Naive thymus-derived CD4-positive, alpha-beta T cell (primary cell): Measurements from ENCODE around the gene CCDC33. TPM values are rescaled to one million over a fixed set of nuclear protein-coding genes. Genes with fewer than 3 reads are reported as not detected.

Source experiments
- ATAC-seq: fragments of 150-1000 bp; cut with Tn5 transposase; 2 replicates; pipeline ENCODE4 v1.10.0; 2021; ENCODE audit warnings: mild to moderate bottlenecking, moderate library complexity
- CTCF ChIA-PET: fragments of 350-600 bp; sonication (Branson Sonifier 250); formaldehyde crosslinking; loops from one replicate; lab custom pipeline; 2021; ENCODE audit warnings: antibody characterized with exemption; lab: Charles Lee
- POLR2A ChIA-PET: fragments of 350-600 bp; sonication (Branson Sonifier 250); formaldehyde crosslinking; loops from one replicate; lab custom pipeline; 2021; ENCODE audit warnings: antibody characterized with exemption, inconsistent platforms; lab: Charles Lee
- DNase-seq, 9 donors: peaks; one replicate each; pipeline versions ENCODE4 v3.0.0 to v3.0.0-alpha.2; 2020 to 2022; ENCODE audit warnings: mixed read lengths in 1 of 9
- H3K27ac ChIP-seq: one replicate; pipeline ENCODE4 v1.7.0; 2013; ENCODE audit warnings: mild to moderate bottlenecking, low read depth, low read length, moderate library complexity
- H3K27me3 ChIP-seq, 2 donors: one replicate each; pipeline ENCODE4 v1.7.0; 2013; ENCODE audit warnings: low read length in 2 of 2, mild to moderate bottlenecking in 2 of 2, moderate library complexity in 2 of 2; ENCODE audit not compliant: control insufficient read depth in 2 of 2, insufficient read depth in 2 of 2
- H3K36me3 ChIP-seq, 3 experiments: 1 replicate in 2 of 3; 2 replicates in 1 of 3; pipeline ENCODE4 v1.7.0; 2013; ENCODE audit warnings: low read length in 3 of 3, mild to moderate bottlenecking in 3 of 3, moderate library complexity in 1 of 3; ENCODE audit not compliant: insufficient read depth in 3 of 3, control insufficient read depth in 2 of 3
- H3K4me1 ChIP-seq, 2 donors: one replicate each; pipeline ENCODE4 v1.7.0; 2013; ENCODE audit warnings: low read length in 2 of 2, mild to moderate bottlenecking in 2 of 2, moderate library complexity in 1 of 2; ENCODE audit not compliant: control insufficient read depth in 2 of 2, insufficient read depth in 2 of 2
- H3K4me3 ChIP-seq: 2 replicates; pipeline ENCODE4 v1.7.0; 2013; ENCODE audit warnings: mild to moderate bottlenecking, low read length
- H3K9me3 ChIP-seq, 3 experiments: 1 replicate in 2 of 3; 2 replicates in 1 of 3; pipeline ENCODE4 v1.7.0; 2013; ENCODE audit warnings: low read length in 3 of 3; ENCODE audit not compliant: control insufficient read depth in 2 of 3
- H3K27ac Mint-ChIP-seq, 9 donors: one replicate each; pipeline ENCODE4 v1.8.0; 2020 to 2022; ENCODE audit warnings: mixed read lengths in 9 of 9, mild to moderate bottlenecking in 8 of 9, moderate library complexity in 5 of 9, inconsistent platforms in 2 of 9
- H3K27me3 Mint-ChIP-seq, 5 donors: one replicate each; pipeline ENCODE4 v1.8.0; 2021 to 2022; ENCODE audit warnings: mixed read lengths in 5 of 5, mild to moderate bottlenecking in 1 of 5
- H3K36me3 Mint-ChIP-seq, 5 donors: one replicate each; pipeline ENCODE4 v1.8.0; 2020 to 2022; ENCODE audit warnings: mixed read lengths in 5 of 5, mild to moderate bottlenecking in 3 of 5, inconsistent platforms in 1 of 5
- H3K4me1 Mint-ChIP-seq, 7 donors: one replicate each; pipeline ENCODE4 v1.8.0; 2020 to 2022; ENCODE audit warnings: mixed read lengths in 7 of 7, mild to moderate bottlenecking in 3 of 7, inconsistent platforms in 1 of 7
- H3K4me3 Mint-ChIP-seq, 10 donors: one replicate each; pipeline ENCODE4 v1.8.0; 2020 to 2022; ENCODE audit warnings: mild to moderate bottlenecking in 10 of 10, mixed read lengths in 10 of 10, moderate library complexity in 6 of 10, inconsistent platforms in 2 of 10
- H3K9me3 Mint-ChIP-seq, 11 donors: one replicate each; pipeline ENCODE4 v1.8.0; 2020 to 2022; ENCODE audit warnings: mixed read lengths in 11 of 11, mild to moderate bottlenecking in 4 of 11, inconsistent platforms in 1 of 11, moderate library complexity in 1 of 11
- intact Hi-C, 2 donors: fragments of 100-400 bp; cut with micrococcal nuclease; formaldehyde crosslinking; loops; one replicate each; pipeline ENCODE4 v1.15.1; 2023
- polyA plus RNA-seq, 2 donors: library from polyadenylated mRNA; unstranded; fragments of 300-500 nt; fragmentation: Illumina TruSeq; gene quantifications; one replicate each; pipeline ENCODE4 v1.2.3, GENCODE V29; 2021
- total RNA-seq, 6 experiments: library from RNA in 5 of 6; stranded (reverse) in 5 of 6; gene quantifications; 1 replicate in 5 of 6; 2 replicates in 1 of 6; pipeline ENCODE4 v1.2.3 and lab custom pipeline; 2021 to 2026

CCDC33 gene
- total and polyA plus RNA-seq, 7 experiments from 2014 or later = not detected

DNA sequence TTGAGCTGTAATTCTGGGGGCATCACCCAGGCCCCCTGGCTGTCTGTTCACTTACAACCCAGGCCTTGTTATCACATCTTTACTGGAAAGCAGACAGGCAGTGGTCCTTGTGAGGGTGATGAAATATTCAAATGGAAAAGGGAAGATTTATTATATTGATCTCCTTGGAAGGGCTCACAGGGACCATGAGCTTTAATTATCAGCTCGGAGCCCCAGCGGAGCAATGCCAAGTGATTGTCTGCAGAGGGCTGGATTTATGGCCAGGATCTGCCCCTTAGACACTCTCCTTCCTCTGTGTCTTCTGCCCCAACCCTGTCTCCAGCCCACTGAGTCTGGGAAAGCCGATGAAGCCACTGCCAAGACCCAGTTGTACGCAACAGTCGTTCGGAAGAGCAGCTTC lies 31.9 kb downstream of the CCDC33 start:
- Histone ChIP-seq H3K9me3 (no peaks in the 10 kb centered on the region), H3K27me3 (no peaks in the 10 kb centered on the region), H3K4me1 (no peaks in the 10 kb centered on the region), H3K27ac (no peak overlapping the region), H3K36me3 (no peaks in the 10 kb centered on the region), H3K4me3 (no peak overlapping the region)
- Mint-ChIP-seq H3K4me1 (peaks cover 0 to 3% (median 0%) of the 10 kb centered on the region in 7 donors), H3K27me3 (peaks cover 13 to 60% (median 52%) of the 10 kb centered on the region in 5 donors), H3K36me3 (no peaks in the 10 kb centered on the region), H3K27ac (no peak overlapping the region), H3K4me3 (no peak overlapping the region), H3K9me3 (peaks cover 0 to 6% (median 0%) of the 10 kb centered on the region in 11 donors)
- intact Hi-C loops = no loop called here
- ATAC-seq (no peak), DNase-seq (no peak)
- ChIA-PET CTCF (no interaction called here), POLR2A (no interaction called here)

DNA sequence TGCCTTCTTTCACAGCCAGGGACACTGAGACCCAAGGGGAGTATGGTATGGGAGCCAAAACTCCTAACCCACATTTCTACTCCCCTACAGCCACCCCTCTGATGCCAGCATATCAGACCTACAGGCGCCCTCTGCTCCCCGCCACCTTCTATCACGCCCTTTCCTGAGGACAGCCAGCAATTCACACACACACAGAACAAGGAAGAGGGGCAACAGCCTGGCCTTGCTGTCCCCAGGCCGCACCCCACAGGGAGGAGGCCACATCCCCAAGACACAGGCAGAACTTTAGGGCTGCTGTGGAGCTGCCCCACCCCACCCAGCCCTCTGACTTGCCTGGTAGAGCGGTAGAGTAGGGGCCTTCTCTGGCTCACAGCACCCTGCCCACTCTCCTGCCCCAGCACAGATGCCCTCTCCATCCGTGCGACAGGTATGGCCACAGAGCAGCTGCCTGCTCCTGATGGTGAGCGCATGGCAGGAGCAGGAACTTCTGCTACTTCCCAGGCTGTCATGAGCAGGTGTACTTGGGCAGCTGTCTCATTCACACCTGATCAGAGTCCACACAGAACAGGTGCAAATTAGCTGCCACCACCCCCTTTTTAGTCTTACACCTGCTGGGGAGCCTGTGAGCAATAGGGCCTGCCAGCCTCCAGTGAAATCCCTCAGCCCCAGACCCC lies 33.4 kb downstream of the CCDC33 start:
- Histone ChIP-seq H3K27me3 (no peaks in the 10 kb centered on the region), H3K36me3 (no peaks in the 10 kb centered on the region), H3K4me1 (no peaks in the 10 kb centered on the region), H3K27ac (no peak overlapping the region), H3K4me3 (no peak overlapping the region), H3K9me3 (no peaks in the 10 kb centered on the region)
- ATAC-seq (no peak), DNase-seq (no peak)
- H3K36me3 Mint-ChIP-seq = no peaks in the 10 kb centered on the region
- H3K27ac Mint-ChIP-seq = no peak overlapping the region
- POLR2A ChIA-PET = no interaction called here
- no peak overlapping the region for H3K4me3 Mint-ChIP-seq
- peaks cover 0 to 3% (median 0%) of the 10 kb centered on the region in 7 donors for H3K4me1 Mint-ChIP-seq
- peaks cover 5 to 53% (median 42%) of the 10 kb centered on the region in 5 donors for H3K27me3 Mint-ChIP-seq
- CTCF ChIA-PET = no interaction called here
- peaks cover 0 to 6% (median 0%) of the 10 kb centered on the region in 11 donors for H3K9me3 Mint-ChIP-seq
- intact Hi-C loops = no loop called here

- H3K27me3 ChIP-seq = no peaks in the 10 kb centered on the region
- no peak overlapping the region for H3K4me3 ChIP-seq
- DNase-seq (no peak), ATAC-seq (no peak)
- Mint-ChIP-seq H3K4me3 (no peak overlapping the region), H3K4me1 (peaks cover 0 to 3% (median 0%) of the 10 kb centered on the region in 7 donors), H3K36me3 (no peaks in the 10 kb centered on the region), H3K27ac (no peak overlapping the region), H3K27me3 (peaks cover 5 to 48% (median 37%) of the 10 kb centered on the region in 5 donors), H3K9me3 (peaks cover 0 to 3% (median 0%) of the 10 kb centered on the region in 11 donors)
- no peaks in the 10 kb centered on the region for H3K9me3 ChIP-seq
- POLR2A ChIA-PET = no interaction called here
- CTCF ChIA-PET = no interaction called here
- H3K36me3 ChIP-seq = no peaks in the 10 kb centered on the region
- H3K27ac ChIP-seq = no peak overlapping the region
- intact Hi-C loops = no loop called here
- H3K4me1 ChIP-seq = no peaks in the 10 kb centered on the region
Measured at GRCh38 chr15:74270155-74270554, 34.0 kb downstream of the CCDC33 start.

DNA sequence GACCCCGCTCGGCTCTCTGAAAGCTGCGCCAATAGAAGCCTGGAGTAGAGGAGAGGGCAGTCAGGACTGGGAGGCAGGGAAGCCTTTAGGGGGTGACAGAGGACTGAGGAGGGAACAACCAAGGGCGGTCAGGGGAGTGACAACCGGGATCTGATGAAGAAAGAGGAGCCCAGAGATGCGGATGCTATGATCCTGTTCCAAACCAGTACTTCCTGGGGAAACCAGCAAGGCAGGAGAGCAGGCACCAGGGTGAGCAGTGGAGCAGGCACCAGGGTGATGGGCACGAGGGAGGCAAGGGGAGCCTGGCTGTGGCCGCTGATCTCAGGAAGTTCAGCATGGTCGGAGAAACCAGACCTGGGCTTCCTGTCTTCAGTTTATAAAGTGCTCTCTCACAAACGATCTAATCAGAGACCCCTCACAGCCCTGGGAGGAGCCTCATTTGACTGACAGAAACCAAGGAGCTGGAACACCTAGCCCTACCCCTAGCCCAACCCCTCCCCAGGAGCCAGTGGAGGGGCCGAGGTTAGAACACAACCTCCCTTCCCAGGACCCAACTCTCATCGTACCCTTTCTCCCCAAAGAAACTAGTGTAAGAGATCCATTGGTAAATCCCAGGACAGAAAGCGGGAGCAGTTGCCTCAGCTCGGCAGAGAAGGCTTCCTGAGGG lies 34.9 kb downstream of the CCDC33 start:
- Mint-ChIP-seq H3K9me3 (peaks cover 0 to 3% (median 0%) of the 10 kb centered on the region in 11 donors), H3K4me3 (no peak overlapping the region), H3K27ac (no peak overlapping the region), H3K36me3 (no peaks in the 10 kb centered on the region), H3K4me1 (peaks cover 0 to 3% (median 0%) of the 10 kb centered on the region in 7 donors), H3K27me3 (peaks cover 3 to 45% (median 36%) of the 10 kb centered on the region in 5 donors)
- Histone ChIP-seq H3K36me3 (no peaks in the 10 kb centered on the region), H3K27me3 (no peaks in the 10 kb centered on the region), H3K9me3 (no peaks in the 10 kb centered on the region), H3K4me3 (no peak overlapping the region), H3K27ac (no peak overlapping the region), H3K4me1 (no peaks in the 10 kb centered on the region)
- no peak for DNase-seq
- POLR2A ChIA-PET = no interaction called here
- intact Hi-C loops = no loop called here
- ATAC-seq = no peak
- CTCF ChIA-PET = no interaction called here

- Histone ChIP-seq H3K4me1 (no peaks in the 10 kb centered on the region), H3K27ac (no peak overlapping the region), H3K9me3 (no peaks in the 10 kb centered on the region), H3K36me3 (no peaks in the 10 kb centered on the region), H3K27me3 (no peaks in the 10 kb centered on the region), H3K4me3 (no peak overlapping the region)
- POLR2A ChIA-PET = no interaction called here
- no peak for DNase-seq
- intact Hi-C loops = no loop called here
- no peak for ATAC-seq
- CTCF ChIA-PET = interaction anchor here (0.8 kb wide), 1 partner anchor 11 kb away, joined by 3 read pairs; no protein-coding TSS in a partner anchor
- Mint-ChIP-seq H3K27ac (no peak overlapping the region), H3K36me3 (no peaks in the 10 kb centered on the region), H3K4me1 (peaks cover 0 to 3% (median 0%) of the 10 kb centered on the region in 7 donors), H3K4me3 (no peak overlapping the region), H3K9me3 (peaks cover 0 to 3% (median 0%) of the 10 kb centered on the region in 11 donors), H3K27me3 (peaks cover 7 to 54% (median 31%) of the 10 kb centered on the region in 5 donors)
Measured at GRCh38 chr15:74272812-74273211, 36.7 kb downstream of the CCDC33 start.

GRCh38 chr15:74274470-74275038 lies 38.4 kb downstream of the CCDC33 start:
- H3K36me3 Mint-ChIP-seq = no peaks in the 10 kb centered on the region
- H3K27ac Mint-ChIP-seq = no peak overlapping the region
- H3K9me3 Mint-ChIP-seq = peaks cover 0 to 3% (median 0%) of the 10 kb centered on the region in 11 donors
- no peak overlapping the region for H3K27ac ChIP-seq
- DNase-seq (no peak), ATAC-seq (no peak)
- ChIA-PET CTCF (interaction anchor here (0.5 to 0.6 kb wide), 2 partner anchors 492 to 1530 kb away, joined by 3 to 5 read pairs; no protein-coding TSS in a partner anchor), POLR2A (no interaction called here)
- H3K4me1 ChIP-seq = no peaks in the 10 kb centered on the region
- H3K27me3 ChIP-seq = no peaks in the 10 kb centered on the region
- peaks cover 7 to 48% (median 26%) of the 10 kb centered on the region in 5 donors for H3K27me3 Mint-ChIP-seq
- H3K4me3 Mint-ChIP-seq = no peak overlapping the region
- no peak overlapping the region for H3K4me3 ChIP-seq
- H3K4me1 Mint-ChIP-seq = peaks cover 0 to 3% (median 0%) of the 10 kb centered on the region in 7 donors
- H3K9me3 ChIP-seq = no peaks in the 10 kb centered on the region
- no peaks in the 10 kb centered on the region for H3K36me3 ChIP-seq
- intact Hi-C loops = no loop called here
